GM12864 (cell line): ENCODE results near the gene RNPEP.
A peak's percentile ranks its signal among the peaks of the same experiment; 100 is the strongest.

Experiments used
- DNase-seq: peaks from one replicate; pipeline ENCODE4 v3.0.0-alpha.2; 2011; ENCODE audit warnings: low read depth
- H3K4me3 ChIP-seq: 2 replicates; pipeline ENCODE4 v1.5.1; 2011; ENCODE audit warnings: mild to moderate bottlenecking, low read depth, low read length, control low read depth
- CTCF ChIP-seq: IDR thresholded peaks from 2 replicates; pipeline ENCODE4 v1.5.1; 2011; ENCODE audit warnings: low read depth, mild to moderate bottlenecking, moderate library complexity, low read length, control low read depth, inconsistent platforms; ENCODE audit errors: missing control alignments

Gene RNPEP

GRCh38 chr1:202009326-202010179 lies 27.1 kb downstream of the RNPEP start:
- TF ChIP-seq CTCF = peak; percentile 75
- H3K4me3 ChIP-seq = no peak overlapping the region
- peak; percentile 10 for DNase-seq

- no peak within 1 kb of the TSS for H3K4me3 ChIP-seq
- DNase-seq = peak; percentile 24
- no peak for TF ChIP-seq CTCF
Observed at GRCh38 chr1:202010180-202011015, 27.9 kb downstream of the RNPEP start, which contains the start of gene ELF3. Gene ELF3 (plus strand): TSS chr1:202010587. CDS start chr1:202011137, 550 bp downstream.

- TF ChIP-seq CTCF = no peak
- DNase-seq = no peak
- no peak overlapping the region for H3K4me3 ChIP-seq
Observed at GRCh38 chr1:202011994-202012393, 29.5 kb downstream of the RNPEP start.

GRCh38 chr1:202012544-202013478 lies 30.4 kb downstream of the RNPEP start:
- no peak for TF ChIP-seq CTCF

DNA sequence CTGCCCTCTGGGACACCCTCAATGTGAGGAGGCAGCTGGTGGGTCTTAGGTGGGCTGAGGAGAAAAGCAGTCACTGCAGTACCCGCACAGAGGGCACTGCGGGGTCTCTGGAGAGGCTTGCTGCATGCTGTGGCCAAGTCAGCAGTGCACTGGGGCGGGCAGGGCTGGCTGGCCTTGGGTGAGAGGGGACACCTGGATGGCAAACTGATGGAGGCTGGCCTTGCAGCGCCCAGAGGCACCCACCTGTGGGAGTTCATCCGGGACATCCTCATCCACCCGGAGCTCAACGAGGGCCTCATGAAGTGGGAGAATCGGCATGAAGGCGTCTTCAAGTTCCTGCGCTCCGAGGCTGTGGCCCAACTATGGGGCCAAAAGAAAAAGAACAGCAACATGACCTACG lies 31.2 kb downstream of the RNPEP start:
- no peak for DNase-seq
- no peak for TF ChIP-seq CTCF
- H3K4me3 ChIP-seq = no peak overlapping the region

More at GRCh38 chr1:202012544-202013478, 30.4 kb downstream of the RNPEP start:
- DNase-seq = no peak
- H3K4me3 ChIP-seq = no peak overlapping the region

GRCh38 chr1:202014060-202014459 lies 31.6 kb downstream of the RNPEP start:
- TF ChIP-seq CTCF = no peak
- DNase-seq = no peak
- H3K4me3 ChIP-seq = no peak overlapping the region
